ENCODE results near the gene UBE2O.

- TF ChIP-seq CTCF (conservative IDR thresholded peaks at IDR 0.05; ENCODE audit: low read depth in 2 of 2) (no peak), POLR2AphosphoS5 (IDR thresholded peaks at IDR 0.05; ENCODE audit: low read depth) (no peak), EZH2phosphoT487 (IDR thresholded peaks at IDR 0.05; ENCODE audit: unreplicated experiment) (no peak), REST (IDR thresholded peaks at IDR 0.05; ENCODE audit: unreplicated experiment) (no peak), CREB1 (CRISPR knock-in tag; IDR thresholded peaks at IDR 0.05; ENCODE audit: low read depth) (no peak), ZNF331 (CRISPR knock-in tag; IDR thresholded peaks at IDR 0.05; ENCODE audit: low read depth) (no peak), EZH2 (IDR thresholded peaks at IDR 0.05; ENCODE audit: low read depth, unreplicated experiment) (no peak), JUNB (IDR thresholded peaks at IDR 0.05; ENCODE audit: unreplicated experiment) (no peak), NANOG (IDR thresholded peaks at IDR 0.05; ENCODE audit: borderline replicate concordance) (no peak), STAT1 (IDR thresholded peaks at IDR 0.05; ENCODE audit: unreplicated experiment) (no peak), ZNF462 (CRISPR knock-in tag; IDR thresholded peaks at IDR 0.05) (no peak), ETS1 (IDR thresholded peaks at IDR 0.05) (no peak)
These were observed 26.6 kb upstream of the UBE2O start for GRCh38 chr17:76479515-76480060.

Data from GM23338 (cell line).